Heart right ventricle (tissue), 16 donors: ENCODE measurements around the gene C19orf25. TPM values are rescaled to one million over a fixed set of nuclear protein-coding genes. Genes with fewer than 3 reads are reported as not detected.

ENCODE experiments used
- ATAC-seq, 8 donors: fragments of 200-7000 bp; cut with Tn5 transposase; one replicate each; pipeline ENCODE4 v1.9.1; 2020; ENCODE audit warnings: mild to moderate bottlenecking in 8 of 8, moderate library complexity in 8 of 8, moderate number of reproducible peaks in 1 of 8
- DNase-seq, 2 donors: peaks; one replicate each; pipeline ENCODE4 v3.0.0-alpha.2; 2020
- H3K27ac ChIP-seq, 10 donors: fragments of 200-600 bp; sonication (generic) in 2 of 10; one replicate each; pipeline versions ENCODE4 v1.5.0 to v1.8.0; 2020 to 2022; ENCODE audit warnings: mild to moderate bottlenecking in 3 of 10
- H3K27me3 ChIP-seq, 7 donors: fragments of 200-600 bp; one replicate each; pipeline ENCODE4 v1.8.0; 2021 to 2022; ENCODE audit warnings: mild to moderate bottlenecking in 2 of 7
- H3K36me3 ChIP-seq, 9 donors: fragments of 200-600 bp; sonication (generic) in 1 of 9; one replicate each; pipeline versions ENCODE4 v1.5.0 to v1.8.0; 2020 to 2022; ENCODE audit warnings: mild to moderate bottlenecking in 2 of 9
- H3K4me1 ChIP-seq, 9 donors: fragments of 200-600 bp; sonication (generic) in 1 of 9; one replicate each; pipeline versions ENCODE4 v1.5.0 to v1.8.0; 2020 to 2022; ENCODE audit warnings: mild to moderate bottlenecking in 4 of 9
- H3K4me3 ChIP-seq, 10 donors: fragments of 200-600 bp; sonication (generic) in 2 of 10; one replicate each; pipeline versions ENCODE4 v1.5.0 to v1.8.0; 2020 to 2022; ENCODE audit warnings: mild to moderate bottlenecking in 7 of 10, moderate library complexity in 2 of 10
- H3K9me3 ChIP-seq, 11 donors: fragments of 200-600 bp in 10 of 11; sonication (generic) in 2 of 11; one replicate each; pipeline versions ENCODE4 v1.5.0 to v1.8.0; 2013 to 2022; ENCODE audit warnings: mild to moderate bottlenecking in 2 of 11, control low read depth in 1 of 11, moderate library complexity in 1 of 11
- WGBS, 2 donors: extraction: QIAGEN DNeasy Blood & Tissue Kit; methylation state at CpG; one replicate each; pipeline ENCODE4 v1.1.7; 2013; ENCODE audit warnings: inconsistent platforms in 1 of 2; 5-methylcytosine and 5-hydroxymethylcytosine counted together
- intact Hi-C, 10 donors: fragments of 100-400 bp; cut with DNase I; formaldehyde crosslinking; loops; one replicate each; pipeline versions ENCODE4 v1.11.1 to v1.14.2; 2022
- polyA plus RNA-seq, 2 donors: library from polyadenylated mRNA; stranded (reverse); fragments of 200-250 nt; gene quantifications; one replicate each; pipeline ENCODE4 v1.2.3, GENCODE V29; 2013
- total RNA-seq, 10 donors: library from RNA; stranded (reverse); fragmentation: NEBNext Ultra II Directional in 3 of 10; extraction: Animal tissue kit (Norgen Biotek cat#: 25700) in 3 of 10; gene quantifications; one replicate each; pipeline versions ENCODE4 v1.2.1 to v1.2.4, GENCODE V29; 2021 to 2023
- TF ChIP-seq, protein P1 (sequence below), 9 donors: fragments of 200-600 bp; sonication (generic) in 2 of 9; IDR thresholded peaks; one replicate each; pipeline versions ENCODE4 v1.5.0 to v1.8.0; 2021 to 2022; ENCODE audit warnings: antibody characterized with exemption in 9 of 9, mild to moderate bottlenecking in 5 of 9, moderate library complexity in 1 of 9
- donor health status: Arrhythmogenic right ventricular cardiomyopathy.
- donor health status: ischemic (EF 13 %, LVEDD 7.1; RV severe dilation, severe dysfunction).
- donor health status: healthy with polysubstance abuse.
- donor health status: DM: no; HTN: yes; CAD: no.
- donor health status: DM: no; HTN: no; CAD: no.
- donor health status: ischemic (EF 25% LVEDD 6.9; RV normal size, moderate dysfunction).
- donor health status: ischemic (EF 25% LVEDD 5.7; RV mildly dilated, moderate dysfunction).
- donor health status: healthy.
- donor health status: DM: yes; HTN: yes; CAD: no.
- donor health status: Ischemic cardiomyopathy.
- donor health status: ischemic (EF 35%, LVEDD 5.7; RV mildly dilated, moderate dysfunction).
- donor health status: nonischemic (EF 11% LVEDD 7.7; RV severe dilation, severe dysfunction).
- donor health status: DM: yes; HTN: yes; CAD: no.
- donor health status: PGD.
- donor health status: ischemic (EF 29% LVEDD 5.4; RV normal size, mild dysfunction).
- donor health status: nonischemic (EF 23%, LVEDD 6.1; RV moderate dilation, normal function).

Gene C19orf25
- total and polyA plus RNA-seq, 12 donors, result 12.7 to 29.8 (median 15.4) TPM

DNA sequence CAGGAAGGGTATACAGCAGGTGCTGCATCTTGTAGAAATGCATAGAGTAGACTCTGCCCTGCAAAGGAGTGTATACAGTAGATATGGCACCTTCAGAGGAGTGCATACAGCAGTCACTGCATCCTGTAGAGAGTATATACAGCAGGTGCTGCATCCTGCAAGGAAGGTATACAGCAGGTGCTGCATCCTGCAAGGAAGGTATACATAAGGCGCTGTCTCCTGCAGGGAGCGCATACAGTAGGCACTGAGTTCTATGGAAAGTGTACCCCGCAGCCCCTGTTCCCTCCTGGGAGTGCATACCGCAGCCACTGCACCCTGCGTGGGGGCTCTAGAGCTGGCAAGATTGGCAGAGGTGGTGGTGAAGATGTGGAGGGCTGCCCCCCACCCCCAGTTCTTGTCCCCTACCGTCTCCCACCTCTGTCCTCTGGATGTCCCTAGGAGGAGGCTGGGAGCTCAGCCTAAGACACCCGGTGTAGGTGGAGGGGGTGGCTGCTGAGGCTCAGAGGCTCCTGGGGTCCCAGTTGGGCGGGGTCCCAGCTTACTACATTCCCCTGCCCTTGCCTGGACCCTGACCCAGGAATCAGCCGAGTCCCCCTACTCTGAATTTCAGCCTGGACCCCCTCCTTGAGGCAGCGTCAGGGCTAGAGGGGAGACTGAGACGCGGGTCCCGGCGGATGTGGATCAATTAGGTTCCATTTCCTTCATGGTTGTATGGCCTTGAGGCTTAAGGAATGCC lies 36.1 kb upstream of the C19orf25 start:
- DNase-seq (no peak), ATAC-seq (no peak)
- no peaks in the 10 kb centered on the region for H3K36me3 ChIP-seq
- no peaks in the 10 kb centered on the region for H3K9me3 ChIP-seq
- 68 to 72% methylated on average over 14 of the region's 14 CpGs for WGBS, 2 donors
- no peak overlapping the region for H3K27ac ChIP-seq
- TF ChIP-seq, protein P1, sequence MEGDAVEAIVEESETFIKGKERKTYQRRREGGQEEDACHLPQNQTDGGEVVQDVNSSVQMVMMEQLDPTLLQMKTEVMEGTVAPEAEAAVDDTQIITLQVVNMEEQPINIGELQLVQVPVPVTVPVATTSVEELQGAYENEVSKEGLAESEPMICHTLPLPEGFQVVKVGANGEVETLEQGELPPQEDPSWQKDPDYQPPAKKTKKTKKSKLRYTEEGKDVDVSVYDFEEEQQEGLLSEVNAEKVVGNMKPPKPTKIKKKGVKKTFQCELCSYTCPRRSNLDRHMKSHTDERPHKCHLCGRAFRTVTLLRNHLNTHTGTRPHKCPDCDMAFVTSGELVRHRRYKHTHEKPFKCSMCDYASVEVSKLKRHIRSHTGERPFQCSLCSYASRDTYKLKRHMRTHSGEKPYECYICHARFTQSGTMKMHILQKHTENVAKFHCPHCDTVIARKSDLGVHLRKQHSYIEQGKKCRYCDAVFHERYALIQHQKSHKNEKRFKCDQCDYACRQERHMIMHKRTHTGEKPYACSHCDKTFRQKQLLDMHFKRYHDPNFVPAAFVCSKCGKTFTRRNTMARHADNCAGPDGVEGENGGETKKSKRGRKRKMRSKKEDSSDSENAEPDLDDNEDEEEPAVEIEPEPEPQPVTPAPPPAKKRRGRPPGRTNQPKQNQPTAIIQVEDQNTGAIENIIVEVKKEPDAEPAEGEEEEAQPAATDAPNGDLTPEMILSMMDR (IDR thresholded peaks at IDR 0.05), result no peak
- peaks cover 0 to 52% (median 17%) of the 10 kb centered on the region in 7 donors for H3K27me3 ChIP-seq
- intact Hi-C loops, result loop anchor here in 4 of 10 donors (5.0 to 10.0 kb wide), 3 partner anchors 50 to 238 kb away; partner anchors contain the start of gene FAM174C (in 1 of the 4)
- H3K4me1 ChIP-seq, result peaks cover 7 to 39% (median 17%) of the 10 kb centered on the region in 9 donors
- H3K4me3 ChIP-seq, result no peak overlapping the region

DNA sequence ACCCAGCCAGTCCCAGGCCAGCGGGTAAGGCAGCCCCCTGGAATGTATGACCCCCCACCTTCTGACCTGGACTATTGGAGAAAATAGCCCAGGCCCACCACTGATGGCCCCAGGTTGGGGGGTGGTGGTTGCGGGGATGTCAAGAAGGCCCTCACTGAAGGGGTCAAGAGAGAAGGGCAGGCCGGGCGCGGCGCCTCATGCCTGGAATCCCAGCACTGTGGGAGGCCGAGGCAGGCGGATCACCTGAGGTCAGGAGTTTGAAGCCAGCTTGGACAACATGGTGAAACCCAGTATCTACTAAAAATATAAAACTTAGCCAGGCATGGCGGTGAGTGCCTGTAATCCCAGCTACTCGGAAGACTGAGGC lies 35.3 kb upstream of the C19orf25 start:
- DNase-seq (no peak), ATAC-seq (no peak)
- Histone ChIP-seq H3K9me3 (no peaks in the 10 kb centered on the region), H3K4me3 (no peak overlapping the region), H3K4me1 (peaks cover 7 to 45% (median 17%) of the 10 kb centered on the region in 9 donors), H3K36me3 (no peaks in the 10 kb centered on the region), H3K27ac (peak overlapping the region in 2 of 10 donors; percentile 93 to 94), H3K27me3 (peaks cover 0 to 58% (median 17%) of the 10 kb centered on the region in 7 donors)
- TF ChIP-seq, protein P1 (IDR thresholded peaks at IDR 0.05), result no peak
- intact Hi-C loops, result loop anchor here in 4 of 10 donors (5.0 to 10.0 kb wide), 3 partner anchors 49 to 237 kb away; partner anchors contain the start of gene FAM174C (in 1 of the 4)
- 73 to 76% methylated on average over 10 of the region's 10 CpGs for WGBS, 2 donors

DNA sequence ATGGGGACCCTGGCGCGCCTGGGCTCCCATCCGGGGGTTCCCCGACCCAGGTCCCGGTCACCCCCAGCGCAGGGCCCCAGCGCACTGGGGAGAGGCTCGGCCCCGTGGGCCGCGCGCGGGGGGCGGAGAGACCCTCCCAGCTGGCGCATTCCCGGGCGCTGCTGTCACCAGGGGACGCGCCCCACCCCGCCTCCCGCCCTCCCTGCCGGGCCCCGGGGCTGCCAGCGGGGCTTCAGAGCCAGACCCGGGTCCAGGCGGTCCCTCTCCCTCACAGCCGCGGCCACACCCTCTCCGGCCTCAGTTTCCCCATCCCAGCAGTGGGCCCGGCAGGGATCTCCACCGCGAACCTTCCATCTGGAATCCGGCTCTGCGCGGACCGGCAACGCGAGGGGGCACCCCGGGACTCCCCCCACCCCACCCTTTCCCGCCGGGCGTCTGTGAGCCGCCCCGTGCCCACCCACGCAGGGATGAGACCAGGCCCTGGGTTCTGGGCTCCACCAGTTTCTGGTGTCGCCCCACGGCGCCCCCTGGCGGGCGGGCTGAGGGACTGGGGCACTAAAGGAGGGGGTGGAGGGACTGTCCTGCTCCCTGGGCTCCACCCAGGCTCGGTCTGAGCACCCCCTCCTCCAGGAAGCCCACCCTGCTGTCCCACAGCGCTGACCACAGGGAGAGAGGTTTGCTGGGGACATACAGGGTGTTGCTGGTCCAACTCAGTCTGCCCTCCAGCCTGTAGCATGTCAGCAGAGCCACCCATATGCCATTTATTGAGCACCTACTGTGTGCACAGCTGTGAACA lies 34.7 kb upstream of the C19orf25 start:
- H3K4me3 ChIP-seq, result peak overlapping the region; percentile 43 to 74 (median 63)
- TF ChIP-seq, protein P1 (IDR thresholded peaks at IDR 0.05), result peak; percentile 37 to 69 (median 63)
- ATAC-seq (peak; percentile 34 to 63 (median 49)), DNase-seq (peak in 1 of 2 donors; percentile 60)
- peak overlapping the region; percentile 77 to 97 (median 90) for H3K27ac ChIP-seq
- intact Hi-C loops, result loop anchor here in 4 of 10 donors (5.0 to 10.0 kb wide), 3 partner anchors 49 to 236 kb away; partner anchors contain the start of gene FAM174C (in 1 of the 4)
- H3K4me1 ChIP-seq, result peaks cover 7 to 49% (median 17%) of the 10 kb centered on the region in 9 donors
- peaks cover 0 to 58% (median 17%) of the 10 kb centered on the region in 7 donors for H3K27me3 ChIP-seq
- WGBS, 2 donors, result 4 to 5% methylated on average over 50 to 51 of the region's 52 CpGs
- peaks cover 0 to 1% (median 0%) of the 10 kb centered on the region in 11 donors for H3K9me3 ChIP-seq
- H3K36me3 ChIP-seq, result no peaks in the 10 kb centered on the region
